Measurements from ENCODE around the gene LMF1. TPM values are rescaled to one million over a fixed set of nuclear protein-coding genes. Genes with fewer than 3 reads are reported as not detected.
A peak's percentile ranks its signal among the peaks of the same experiment; 100 is the strongest.

Gene LMF1
- total RNA-seq, 1 donor: 17.4 TPM

- Histone ChIP-seq H3K27me3 (ENCODE audit: insufficient read depth, low read length) (peaks cover 12% of the 10 kb centered on the region), H3K4me3 (ENCODE audit: low read length) (no peak overlapping the region)
These were observed 12.6 kb upstream of the LMF1 start for GRCh38 chr16:983044-984030.

GRCh38 chr16:982145-983043 lies 11.6 kb upstream of the LMF1 start:
- H3K4me1 ChIP-seq (ENCODE audit: insufficient read depth, low read length): peaks cover 5% of the 10 kb centered on the region
- peaks cover 12% of the 10 kb centered on the region for H3K27me3 ChIP-seq (ENCODE audit: insufficient read depth, low read length)
- H3K9me3 ChIP-seq (ENCODE audit: low read depth, low read length): no peaks in the 10 kb centered on the region
- peak overlapping the region; percentile 18 for H3K4me3 ChIP-seq (ENCODE audit: low read length)

More at GRCh38 chr16:983044-984030, 12.6 kb upstream of the LMF1 start:
- Histone ChIP-seq H3K4me1 (ENCODE audit: insufficient read depth, low read length) (peaks cover 5% of the 10 kb centered on the region), H3K9me3 (ENCODE audit: low read depth, low read length) (no peaks in the 10 kb centered on the region)

GRCh38 chr16:981695-982144 lies 10.9 kb upstream of the LMF1 start, which contains the start of gene SOX8:
TSS of gene SOX8 (plus strand) at chr16:981770. CDS start at chr16:981923, 153 bp downstream.
- Histone ChIP-seq H3K9me3 (ENCODE audit: low read depth, low read length) (no peaks in the 10 kb centered on the region), H3K4me3 (ENCODE audit: low read length) (peak within 1 kb of the TSS; percentile 20), H3K4me1 (ENCODE audit: insufficient read depth, low read length) (peaks cover 5% of the 10 kb centered on the region), H3K27me3 (ENCODE audit: insufficient read depth, low read length) (peaks cover 12% of the 10 kb centered on the region)

- peaks cover 12% of the 10 kb centered on the region for H3K27me3 ChIP-seq (ENCODE audit: insufficient read depth, low read length)
- no peaks in the 10 kb centered on the region for H3K9me3 ChIP-seq (ENCODE audit: low read depth, low read length)
- peak overlapping the region; percentile 8 for H3K4me3 ChIP-seq (ENCODE audit: low read length)
- H3K4me1 ChIP-seq (ENCODE audit: insufficient read depth, low read length): peaks cover 5% of the 10 kb centered on the region
These were observed 9.7 kb upstream of the LMF1 start for GRCh38 chr16:980595-980854.

GRCh38 chr16:979859-980594 lies 9.2 kb upstream of the LMF1 start:
- H3K27me3 ChIP-seq (ENCODE audit: insufficient read depth, low read length): peaks cover 12% of the 10 kb centered on the region
- no peaks in the 10 kb centered on the region for H3K9me3 ChIP-seq (ENCODE audit: low read depth, low read length)
- peaks cover 5% of the 10 kb centered on the region for H3K4me1 ChIP-seq (ENCODE audit: insufficient read depth, low read length)
- peak overlapping the region; percentile 8 for H3K4me3 ChIP-seq (ENCODE audit: low read length)

- no peaks in the 10 kb centered on the region for H3K9me3 ChIP-seq (ENCODE audit: low read depth, low read length)
- peaks cover 5% of the 10 kb centered on the region for H3K4me1 ChIP-seq (ENCODE audit: insufficient read depth, low read length)
- peaks cover 12% of the 10 kb centered on the region for H3K27me3 ChIP-seq (ENCODE audit: insufficient read depth, low read length)
- H3K4me3 ChIP-seq (ENCODE audit: low read length): no peak overlapping the region
These were observed 8.4 kb upstream of the LMF1 start for GRCh38 chr16:979147-979546.

- no peak overlapping the region for H3K4me3 ChIP-seq (ENCODE audit: low read length)
- H3K9me3 ChIP-seq (ENCODE audit: low read depth, low read length): no peaks in the 10 kb centered on the region
- H3K27me3 ChIP-seq (ENCODE audit: insufficient read depth, low read length): peaks cover 12% of the 10 kb centered on the region
These were observed 7.6 kb upstream of the LMF1 start for GRCh38 chr16:978403-978802.

GRCh38 chr16:977896-978295 lies 7.1 kb upstream of the LMF1 start:
- no peaks in the 10 kb centered on the region for H3K9me3 ChIP-seq (ENCODE audit: low read depth, low read length)
- H3K4me3 ChIP-seq (ENCODE audit: low read length): no peak overlapping the region
- peaks cover 12% of the 10 kb centered on the region for H3K27me3 ChIP-seq (ENCODE audit: insufficient read depth, low read length)
- peaks cover 5% of the 10 kb centered on the region for H3K4me1 ChIP-seq (ENCODE audit: insufficient read depth, low read length)

More at GRCh38 chr16:978403-978802, 7.6 kb upstream of the LMF1 start:
- peaks cover 5% of the 10 kb centered on the region for H3K4me1 ChIP-seq (ENCODE audit: insufficient read depth, low read length)

- Histone ChIP-seq H3K9me3 (ENCODE audit: low read depth, low read length) (no peaks in the 10 kb centered on the region), H3K4me1 (ENCODE audit: insufficient read depth, low read length) (peaks cover 5% of the 10 kb centered on the region), H3K4me3 (ENCODE audit: low read length) (no peak overlapping the region), H3K27me3 (ENCODE audit: insufficient read depth, low read length) (peaks cover 5% of the 10 kb centered on the region)
These were observed 6.4 kb upstream of the LMF1 start for GRCh38 chr16:977081-977701.

GRCh38 chr16:976389-976931 lies 5.7 kb upstream of the LMF1 start:
- Histone ChIP-seq H3K9me3 (ENCODE audit: low read depth, low read length) (no peaks in the 10 kb centered on the region), H3K4me3 (ENCODE audit: low read length) (no peak overlapping the region), H3K27me3 (ENCODE audit: insufficient read depth, low read length) (peaks cover 3% of the 10 kb centered on the region), H3K4me1 (ENCODE audit: insufficient read depth, low read length) (peaks cover 5% of the 10 kb centered on the region)

- Histone ChIP-seq H3K4me3 (ENCODE audit: low read length) (no peak overlapping the region), H3K27me3 (ENCODE audit: insufficient read depth, low read length) (peaks cover 3% of the 10 kb centered on the region), H3K9me3 (ENCODE audit: low read depth, low read length) (no peaks in the 10 kb centered on the region), H3K4me1 (ENCODE audit: insufficient read depth, low read length) (peaks cover 8% of the 10 kb centered on the region)
These were observed 4.5 kb upstream of the LMF1 start for GRCh38 chr16:975291-975690.

GRCh38 chr16:974611-975261 lies 4.0 kb upstream of the LMF1 start:
- Histone ChIP-seq H3K4me1 (ENCODE audit: insufficient read depth, low read length) (peaks cover 11% of the 10 kb centered on the region), H3K27me3 (ENCODE audit: insufficient read depth, low read length) (peaks cover 3% of the 10 kb centered on the region), H3K4me3 (ENCODE audit: low read length) (no peak overlapping the region), H3K9me3 (ENCODE audit: low read depth, low read length) (no peaks in the 10 kb centered on the region)

GRCh38 chr16:974001-974601 lies 3.3 kb upstream of the LMF1 start:
- H3K27me3 ChIP-seq (ENCODE audit: insufficient read depth, low read length): no peaks in the 10 kb centered on the region
- H3K9me3 ChIP-seq (ENCODE audit: low read depth, low read length): no peaks in the 10 kb centered on the region
- H3K4me3 ChIP-seq (ENCODE audit: low read length): no peak overlapping the region
- peaks cover 15% of the 10 kb centered on the region for H3K4me1 ChIP-seq (ENCODE audit: insufficient read depth, low read length)

Data from mononuclear cell (primary cell).